AG10803 (cell line): Measurements from ENCODE around the gene C16orf95.

ENCODE experiments used
- DNase-seq: peaks from one replicate; pipeline ENCODE4 v3.0.0; 2010; ENCODE audit warnings: low read depth
- H3K4me3 ChIP-seq: 2 replicates; pipeline ENCODE4 v1.5.1; 2011; ENCODE audit warnings: mild to moderate bottlenecking, low read length, control low read depth
- CTCF ChIP-seq: conservative IDR thresholded peaks from 2 replicates; pipeline ENCODE4 v1.5.1; 2011; ENCODE audit warnings: mild to moderate bottlenecking, low read length, control low read depth, inconsistent platforms

The C16orf95 gene

GRCh38 chr16:87346517-87347060 lies 29.4 kb upstream of the C16orf95 start:
- TF ChIP-seq CTCF: no peak
- DNase-seq: no peak
- no peak overlapping the region for H3K4me3 ChIP-seq

- TF ChIP-seq CTCF: no peak
- no peak overlapping the region for H3K4me3 ChIP-seq
- DNase-seq: no peak
These were observed 28.7 kb upstream of the C16orf95 start for GRCh38 chr16:87345726-87346424.

GRCh38 chr16:87344931-87345631 lies 27.9 kb upstream of the C16orf95 start:
- DNase-seq: no peak
- TF ChIP-seq CTCF: no peak
- H3K4me3 ChIP-seq: no peak overlapping the region

GRCh38 chr16:87344165-87344930 lies 27.2 kb upstream of the C16orf95 start:
- no peak for DNase-seq
- H3K4me3 ChIP-seq: no peak overlapping the region
- TF ChIP-seq CTCF: no peak

GRCh38 chr16:87343753-87344050 lies 26.5 kb upstream of the C16orf95 start:
- no peak for DNase-seq
- no peak for TF ChIP-seq CTCF

GRCh38 chr16:87342978-87343752 lies 26.0 kb upstream of the C16orf95 start:
- H3K4me3 ChIP-seq: no peak overlapping the region
- no peak for TF ChIP-seq CTCF
- DNase-seq: no peak

More at GRCh38 chr16:87343753-87344050, 26.5 kb upstream of the C16orf95 start:
- H3K4me3 ChIP-seq: no peak overlapping the region
